GM23338 (cell line): ENCODE data around the gene SLC35F4. TPM values are rescaled to one million over a fixed set of nuclear protein-coding genes. Genes with fewer than 3 reads are reported as not detected.

Experiments used
- ATAC-seq: fragments of 200-7000 bp; cut with Tn5 transposase; 3 replicates; pipeline ENCODE4 v1.9.1; 2020
- DNase-seq: peaks from one replicate; pipeline ENCODE4 v3.0.0-alpha.2; 2015; ENCODE audit warnings: low spot score
- H2AFZ ChIP-seq: fragments of 200-600 bp; sonication (generic); 2 replicates; pipeline ENCODE4 v1.8.0; 2016; ENCODE audit warnings: antibody characterized with exemption, mild to moderate bottlenecking, moderate library complexity
- H3F3A ChIP-seq: fragments of 200-600 bp; sonication (generic); replicated peaks from 2 replicates; pipeline ENCODE4 v1.8.0; 2017; ENCODE audit warnings: antibody characterized with exemption, mixed run types, low read depth
- H3K27ac ChIP-seq: fragments of 200-600 bp; sonication (generic); 2 replicates; pipeline ENCODE4 v1.6.1; 2016; ENCODE audit warnings: low read depth
- H3K27me3 ChIP-seq: fragments of 200-600 bp; sonication (generic); 2 replicates; pipeline ENCODE4 v1.8.0; 2016; ENCODE audit warnings: mild to moderate bottlenecking, mixed run types, moderate library complexity; ENCODE audit not compliant: insufficient read depth
- H3K36me3 ChIP-seq: fragments of 200-600 bp; sonication (generic); 2 replicates; pipeline ENCODE4 v1.8.0; 2016; ENCODE audit warnings: mild to moderate bottlenecking; ENCODE audit not compliant: insufficient read depth
- H3K4me1 ChIP-seq: fragments of 200-600 bp; sonication (generic); 2 replicates; pipeline ENCODE4 v1.8.0; 2016; ENCODE audit warnings: mild to moderate bottlenecking, moderate library complexity; ENCODE audit not compliant: insufficient read depth
- H3K4me2 ChIP-seq: fragments of 200-600 bp; sonication (generic); 2 replicates; pipeline ENCODE4 v1.7.1; 2017; ENCODE audit warnings: mixed run types
- H3K4me3 ChIP-seq: fragments of 200-600 bp; sonication (generic); 2 replicates; pipeline ENCODE4 v1.6.1; 2016; ENCODE audit warnings: mixed run types
- H3K79me2 ChIP-seq: fragments of 200-600 bp; sonication (generic); replicated peaks from 2 replicates; pipeline ENCODE4 v1.8.0; 2017; ENCODE audit warnings: mild to moderate bottlenecking; ENCODE audit not compliant: insufficient read depth
- H3K9me2 ChIP-seq: fragments of 200-600 bp; sonication (generic); 2 replicates; pipeline ENCODE4 v1.8.0; 2017; ENCODE audit not compliant: insufficient read depth
- H4K20me1 ChIP-seq: fragments of 200-600 bp; sonication (generic); replicated peaks from 2 replicates; pipeline ENCODE4 v1.8.0; 2017; ENCODE audit warnings: mild to moderate bottlenecking; ENCODE audit not compliant: insufficient read depth
- H3K27ac Mint-ChIP-seq: 2 replicates; pipeline ENCODE4 v1.8.0; 2020; ENCODE audit warnings: inconsistent platforms, mild to moderate bottlenecking, moderate library complexity, mixed read lengths
- H3K27me3 Mint-ChIP-seq: 3 replicates; pipeline ENCODE4 v1.8.0; 2022; ENCODE audit warnings: low read depth, mild to moderate bottlenecking, moderate library complexity, mixed read lengths, inconsistent platforms; ENCODE audit not compliant: insufficient read depth, poor library complexity
- H3K36me3 Mint-ChIP-seq: 3 replicates; pipeline ENCODE4 v1.8.0; 2021; ENCODE audit warnings: low read depth, mild to moderate bottlenecking, inconsistent platforms, moderate library complexity, mixed read lengths
- H3K4me1 Mint-ChIP-seq: 3 replicates; pipeline ENCODE4 v1.8.0; 2020; ENCODE audit warnings: mild to moderate bottlenecking, inconsistent platforms, mixed read lengths
- H3K4me3 Mint-ChIP-seq: 3 replicates; pipeline ENCODE4 v1.8.0; 2021; ENCODE audit warnings: moderate library complexity, mild to moderate bottlenecking, inconsistent platforms, mixed read lengths
- H3K9me3 Mint-ChIP-seq: 3 replicates; pipeline ENCODE4 v1.8.0; 2020; ENCODE audit warnings: moderate library complexity, mild to moderate bottlenecking, inconsistent platforms, mixed read lengths
- CREB1 ChIP-seq: fragments of 250-450 bp; sonication (Bioruptor Pico); IDR thresholded peaks from 2 replicates; pipeline ENCODE4 v1.5.0; 2020; ENCODE audit warnings: low read depth, mild to moderate bottlenecking, moderate library complexity
- CTCF ChIP-seq, 2 experiments: fragments of 200-600 bp in 1 of 2; sonication (generic) in 1 of 2; conservative IDR thresholded peaks; 2 replicates each; pipeline versions ENCODE4 v1.5.1 to v1.6.1; 2016 to 2017; ENCODE audit warnings: antibody characterized with exemption in 2 of 2, low read depth in 2 of 2, mild to moderate bottlenecking in 2 of 2, moderate library complexity in 1 of 2
- ETS1 ChIP-seq: IDR thresholded peaks from 2 replicates; pipeline ENCODE4 v1.6.1; 2016; ENCODE audit warnings: antibody characterized with exemption
- EZH2 ChIP-seq: fragments of 200-600 bp; sonication (generic); IDR thresholded peaks from one replicate; pipeline ENCODE4 v1.8.0; 2017; ENCODE audit warnings: antibody characterized with exemption, mild to moderate bottlenecking, low read depth; ENCODE audit not compliant: unreplicated experiment
- EZH2phosphoT487 ChIP-seq: fragments of 200-600 bp; sonication (generic); IDR thresholded peaks from one replicate; pipeline ENCODE4 v1.8.1; 2018; ENCODE audit warnings: antibody characterized with exemption; ENCODE audit not compliant: unreplicated experiment
- JUNB ChIP-seq: IDR thresholded peaks from one replicate; pipeline ENCODE4 v1.6.1; 2016; ENCODE audit warnings: antibody characterized with exemption; ENCODE audit not compliant: unreplicated experiment
- NANOG ChIP-seq: IDR thresholded peaks from 2 replicates; pipeline ENCODE4 v1.6.1; 2016; ENCODE audit warnings: antibody characterized with exemption, borderline replicate concordance
- POLR2AphosphoS5 ChIP-seq: IDR thresholded peaks from 2 replicates; pipeline ENCODE4 v1.6.1; 2016; ENCODE audit warnings: antibody characterized with exemption, low read depth
- REST ChIP-seq: IDR thresholded peaks from one replicate; pipeline ENCODE4 v1.6.1; 2018; ENCODE audit warnings: antibody characterized with exemption; ENCODE audit not compliant: unreplicated experiment
- ZNF114 ChIP-seq: fragments of 250-450 bp; sonication (Bioruptor Pico); IDR thresholded peaks from 2 replicates; pipeline ENCODE4 v1.5.0; 2020; ENCODE audit warnings: mild to moderate bottlenecking, moderate library complexity
- ZNF331 ChIP-seq: fragments of 250-450 bp; sonication (Bioruptor Pico); IDR thresholded peaks from 2 replicates; pipeline ENCODE4 v1.5.0; 2020; ENCODE audit warnings: low read depth, mild to moderate bottlenecking, moderate library complexity
- polyA plus RNA-seq: library from polyadenylated mRNA; unstranded; fragments of >200 nt; fragmentation: Nextera tagmentation; extraction: Ambion mirVana; gene quantifications from 2 replicates; pipeline ENCODE4 v1.2.1, GENCODE V29; 2016
- total RNA-seq: library from RNA; depleted of rRNA; stranded (reverse); fragments of >200 nt; shearing (Covaris generic); gene quantifications from 2 replicates; pipeline ENCODE4 v1.2.3, GENCODE V29; 2014

The SLC35F4 gene
- total and polyA plus RNA-seq, 2 experiments from 2014 or later = 0.10 TPM; not detected in 1

GRCh38 chr14:57864659-57865058 is 1.2 kb downstream of the SLC35F4 start (continued):
- TF ChIP-seq JUNB (no peak), NANOG (no peak), EZH2phosphoT487 (no peak), CREB1 (CRISPR knock-in tag) (no peak), REST (no peak), ZNF114 (no peak), ETS1 (no peak), POLR2AphosphoS5 (no peak), EZH2 (no peak)

- H3K27me3 ChIP-seq = peaks cover 40% of the 10 kb centered on the region
- peaks cover 3% of the 10 kb centered on the region; the same call in 1 of the 2 replicates for H3K9me2 ChIP-seq
- no peaks in the 10 kb centered on the region for H3K36me3 Mint-ChIP-seq
- no peaks in the 10 kb centered on the region for H3K9me3 Mint-ChIP-seq
- H3K36me3 ChIP-seq = no peaks in the 10 kb centered on the region
- no peak overlapping the region for H3K27ac ChIP-seq
- H3K4me2 ChIP-seq = no peak overlapping the region
- DNase-seq (no peak), ATAC-seq (no peak)
- no peak overlapping the region for H3K4me3 ChIP-seq
- peaks cover 13% of the 10 kb centered on the region for H3K27me3 Mint-ChIP-seq
- peaks cover 18% of the 10 kb centered on the region for H3K4me1 ChIP-seq
- H3K79me2 ChIP-seq = no peaks in the 10 kb centered on the region
- peaks cover 17% of the 10 kb centered on the region; the same call in 2 of the 3 replicates for H3K4me1 Mint-ChIP-seq
- H3K4me3 Mint-ChIP-seq = no peak overlapping the region
- no peaks in the 10 kb centered on the region for H3F3A ChIP-seq
- no peaks in the 10 kb centered on the region for H4K20me1 ChIP-seq
- no peak overlapping the region for H2AFZ ChIP-seq
- no peak overlapping the region for H3K27ac Mint-ChIP-seq
- TF ChIP-seq ZNF331 (CRISPR knock-in tag) = no peak
- TF ChIP-seq ETS1 = no peak
- no peak for TF ChIP-seq NANOG
- TF ChIP-seq ZNF114 = no peak
- TF ChIP-seq CTCF (conservative IDR thresholded peaks at IDR 0.05; ENCODE audit: low read depth in 2 of 2) = no peak
- TF ChIP-seq POLR2AphosphoS5 = no peak
- TF ChIP-seq EZH2phosphoT487 = no peak
These were observed 2.4 kb downstream of the SLC35F4 start for GRCh38 chr14:57863471-57863870.
